ENCODE data around the gene JAZF1.

GRCh38 chr7:28018020-28018419 lies 162.6 kb downstream of the JAZF1 start:
- no peak for TF ChIP-seq CTCF (IDR thresholded peaks at IDR 0.05)
- TF ChIP-seq POLR2A (IDR thresholded peaks at IDR 0.05) = no peak
